BE2C (cell line): ENCODE data around the gene COG8. TPM values are rescaled to one million over a fixed set of nuclear protein-coding genes. Genes with fewer than 3 reads are reported as not detected.

Experiments used
- DNase-seq: peaks from one replicate; pipeline ENCODE4 v3.0.0-alpha.2; 2020
- H3K27me3 ChIP-seq: fragments of 250-450 bp; sonication (Bioruptor Pico); 2 replicates; pipeline ENCODE4 v1.5.1; 2020; ENCODE audit warnings: mild to moderate bottlenecking
- H3K36me3 ChIP-seq: fragments of 250-450 bp; sonication (Bioruptor Pico); 2 replicates; pipeline ENCODE4 v1.5.1; 2020; ENCODE audit warnings: mild to moderate bottlenecking
- H3K4me1 ChIP-seq: fragments of 250-450 bp; sonication (Bioruptor Pico); 2 replicates; pipeline ENCODE4 v1.5.1; 2020
- H3K4me3 ChIP-seq: 2 replicates; pipeline ENCODE4 v1.5.1; 2011; ENCODE audit warnings: low read depth, low read length
- H3K9me3 ChIP-seq: fragments of 250-450 bp; sonication (Bioruptor Pico); 2 replicates; pipeline ENCODE4 v1.5.1; 2020
- CTCF ChIP-seq: IDR thresholded peaks from 2 replicates; pipeline ENCODE4 v1.5.1; 2012; ENCODE audit warnings: mild to moderate bottlenecking, low read depth, low read length
- polyA plus RNA-seq: library from polyadenylated mRNA; unstranded; fragments of >200 nt; gene quantifications from one replicate; pipeline ENCODE4 v1.2.1, GENCODE V29; 2012; ENCODE audit warnings: low read depth, missing spikeins; ENCODE audit not compliant: insufficient read length, insufficient read depth

COG8 gene
- 76.3 TPM for polyA plus RNA-seq

DNA sequence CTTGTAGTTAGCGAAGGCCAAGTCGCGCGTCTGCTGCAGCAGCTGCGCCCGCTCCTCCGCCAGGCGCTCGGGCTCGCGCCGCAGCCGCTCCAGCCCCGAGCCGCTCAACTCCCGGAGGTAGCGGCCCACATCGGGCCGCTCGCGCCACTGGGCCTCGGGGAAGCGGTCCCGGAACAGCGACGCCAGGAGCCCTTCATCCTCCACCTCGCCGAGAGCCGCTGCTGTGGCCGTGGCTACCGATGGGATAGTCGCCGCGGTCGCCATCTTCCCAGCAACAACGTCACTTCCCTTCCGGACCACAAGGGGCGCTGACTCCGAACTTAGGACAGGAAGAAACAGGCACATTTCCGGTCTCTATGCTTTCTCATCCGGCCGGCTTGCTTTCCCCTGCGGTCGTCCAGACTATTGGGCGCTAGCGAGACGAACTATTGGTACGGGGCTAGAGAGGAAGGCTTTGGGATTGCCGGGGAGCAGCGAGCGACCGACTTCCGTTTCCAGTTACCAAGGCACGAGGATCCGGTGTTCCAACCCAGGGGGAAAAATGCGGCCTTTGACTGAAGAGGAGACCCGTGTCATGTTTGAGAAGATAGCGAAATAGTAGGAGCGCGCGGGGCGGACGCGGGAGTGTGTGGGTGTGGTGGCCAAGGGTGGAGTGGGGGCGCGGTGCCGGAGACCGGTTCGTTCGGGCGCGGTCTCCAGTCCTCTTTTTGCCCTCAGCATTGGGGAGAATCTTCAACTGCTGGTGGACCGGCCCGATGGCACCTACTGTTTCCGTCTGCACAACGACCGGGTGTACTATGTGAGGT is at the start of gene COG8, which contains the start of gene NIP7:
Gene COG8 (minus strand): TSS at position 276 of the 806 bp plus-strand sequence. CDS start 12 bp downstream, at position 264.
Gene NIP7 (plus strand): TSS at position 484 of the 806 bp plus-strand sequence. CDS start 58 bp downstream, at position 542.
- DNase-seq, result peak; percentile 96
- Histone ChIP-seq H3K4me1 (peaks cover 2% of the 10 kb centered on the region; the same call in 1 of the 2 replicates), H3K4me3 (peak within 1 kb of the TSS; percentile 99), H3K27me3 (no peaks in the 10 kb centered on the region), H3K9me3 (no peaks in the 10 kb centered on the region), H3K36me3 (peaks cover 54% of the 10 kb centered on the region)
- TF ChIP-seq CTCF, result peak; percentile 75

DNA sequence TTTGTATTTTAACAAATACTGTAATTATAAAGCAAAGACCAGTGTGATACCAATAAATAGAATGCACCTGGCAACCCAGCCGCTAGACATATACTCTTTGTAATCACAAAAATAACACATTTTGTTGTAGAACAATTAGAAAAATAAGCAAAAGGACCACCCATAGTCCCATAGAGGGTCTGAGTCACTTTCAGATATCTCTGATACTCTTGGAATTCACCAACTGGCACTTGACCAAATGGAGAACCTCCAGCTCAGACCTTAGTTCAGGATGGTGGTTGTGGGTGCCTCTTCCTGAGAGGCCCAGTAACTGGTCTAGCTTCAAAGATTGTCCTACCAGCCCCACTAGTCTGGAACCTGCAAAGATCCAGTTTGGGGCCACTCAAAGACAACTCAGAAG is 47.2 kb upstream of the COG8 start:
- DNase-seq, result no peak
- peaks cover 27% of the 10 kb centered on the region for H3K36me3 ChIP-seq

GRCh38 chr16:69384974-69385373 is 45.6 kb upstream of the COG8 start:
- no peaks in the 10 kb centered on the region for H3K27me3 ChIP-seq
- no peaks in the 10 kb centered on the region for H3K4me1 ChIP-seq
- TF ChIP-seq CTCF, result no peak
- H3K4me3 ChIP-seq, result peak overlapping the region; percentile 92
- H3K36me3 ChIP-seq, result peaks cover 42% of the 10 kb centered on the region
- no peak for DNase-seq
- H3K9me3 ChIP-seq, result no peaks in the 10 kb centered on the region

More for the DNA sequence above, 47.2 kb upstream of the COG8 start:
- TF ChIP-seq CTCF, result no peak
- Histone ChIP-seq H3K9me3 (no peaks in the 10 kb centered on the region), H3K27me3 (no peaks in the 10 kb centered on the region), H3K4me3 (no peak overlapping the region), H3K4me1 (no peaks in the 10 kb centered on the region)

GRCh38 chr16:69382421-69382820 is 43.1 kb upstream of the COG8 start:
- H3K4me3 ChIP-seq, result no peak overlapping the region
- no peak for TF ChIP-seq CTCF
- H3K9me3 ChIP-seq, result no peaks in the 10 kb centered on the region
- no peaks in the 10 kb centered on the region for H3K4me1 ChIP-seq
- H3K27me3 ChIP-seq, result no peaks in the 10 kb centered on the region
- peaks cover 67% of the 10 kb centered on the region for H3K36me3 ChIP-seq
- DNase-seq, result no peak

DNA sequence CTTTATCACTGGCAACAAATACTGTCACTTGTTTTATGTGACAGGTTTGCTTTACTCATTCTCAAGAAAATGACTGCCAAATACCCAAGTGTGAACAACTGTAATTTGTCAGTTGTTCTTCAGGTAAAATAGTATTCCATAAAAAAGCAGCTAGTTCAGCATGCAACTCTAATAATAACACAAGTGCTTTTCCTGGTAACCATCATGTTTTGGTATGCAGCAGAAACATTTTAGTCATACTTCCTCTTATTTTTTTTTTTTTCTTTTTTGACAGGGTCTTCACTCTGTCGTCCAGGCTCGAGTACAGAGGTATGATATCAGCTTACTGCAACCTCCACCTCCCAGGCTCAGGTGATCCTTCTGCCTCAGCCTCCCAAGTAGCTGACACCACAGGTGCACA is 41.9 kb upstream of the COG8 start:
- Histone ChIP-seq H3K4me3 (no peak overlapping the region), H3K36me3 (peaks cover 68% of the 10 kb centered on the region), H3K27me3 (no peaks in the 10 kb centered on the region), H3K9me3 (no peaks in the 10 kb centered on the region), H3K4me1 (no peaks in the 10 kb centered on the region)
- DNase-seq, result no peak
- TF ChIP-seq CTCF, result no peak

DNA sequence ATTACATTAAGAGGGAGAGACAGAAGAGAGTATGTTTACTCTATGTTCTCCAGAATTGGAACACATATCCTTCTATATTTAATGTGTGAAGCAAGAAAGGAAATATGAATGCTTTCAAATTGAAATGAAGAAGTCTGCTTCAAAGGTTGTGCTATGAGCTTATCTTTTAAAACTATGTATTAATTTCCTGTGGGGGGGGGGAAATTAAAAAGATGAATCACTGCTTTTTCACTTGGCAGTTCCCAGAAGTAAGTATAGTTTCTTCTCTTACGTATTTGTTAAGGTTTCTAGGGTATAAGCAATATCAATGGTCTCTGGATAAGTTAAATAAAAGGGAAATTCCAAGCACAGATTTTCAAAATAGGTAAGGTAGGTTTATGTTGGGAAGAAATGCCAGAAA is 39.4 kb upstream of the COG8 start:
- DNase-seq, result no peak
- Histone ChIP-seq H3K9me3 (no peaks in the 10 kb centered on the region), H3K27me3 (no peaks in the 10 kb centered on the region), H3K4me1 (no peaks in the 10 kb centered on the region), H3K4me3 (no peak overlapping the region), H3K36me3 (peaks cover 61% of the 10 kb centered on the region)
- no peak for TF ChIP-seq CTCF
